H7 (cell line): ENCODE measurements around the gene HOMER2. TPM values are rescaled to one million over a fixed set of nuclear protein-coding genes. Genes with fewer than 3 reads are reported as not detected.
A peak's percentile ranks its signal among the peaks of the same experiment; 100 is the strongest.

Experiments used
- DNase-seq: peaks from one replicate; pipeline ENCODE4 v3.0.0; 2012
- H3K27me3 ChIP-seq: 2 replicates; pipeline ENCODE4 v1.6.0; 2011; ENCODE audit warnings: mild to moderate bottlenecking, low read length; ENCODE audit not compliant: control insufficient read depth, insufficient read depth
- H3K36me3 ChIP-seq: replicated peaks from 2 replicates; pipeline ENCODE4 v1.5.1; 2011; ENCODE audit warnings: low read length; ENCODE audit not compliant: control insufficient read depth, insufficient read depth
- H3K4me3 ChIP-seq: 2 replicates; pipeline ENCODE4 v1.5.1; 2011; ENCODE audit warnings: low read depth, mild to moderate bottlenecking, control low read depth, low read length, moderate library complexity; ENCODE audit not compliant: insufficient read depth
- total RNA-seq: library from RNA; depleted of rRNA; stranded (reverse); fragments of >200 nt; shearing (Covaris generic); gene quantifications from 2 replicates; pipeline ENCODE4 v1.2.3, GENCODE V29; 2014

HOMER2 gene
- total RNA-seq, 1 experiment from 2014 or later: 13.9 TPM

GRCh38 chr15:82972990-82973389 is 20.5 kb upstream of the HOMER2 start:
- H3K36me3 ChIP-seq: no peaks in the 10 kb centered on the region
- no peak overlapping the region for H3K4me3 ChIP-seq
- no peak for DNase-seq
- H3K27me3 ChIP-seq: no peaks in the 10 kb centered on the region

GRCh38 chr15:82971218-82971984 is 18.9 kb upstream of the HOMER2 start:
- no peak for DNase-seq
- H3K4me3 ChIP-seq: no peak overlapping the region
- no peaks in the 10 kb centered on the region for H3K27me3 ChIP-seq
- no peaks in the 10 kb centered on the region for H3K36me3 ChIP-seq

GRCh38 chr15:82970696-82971095 is 18.2 kb upstream of the HOMER2 start:
- no peak for DNase-seq

GRCh38 chr15:82970078-82970686 is 17.7 kb upstream of the HOMER2 start:
- no peaks in the 10 kb centered on the region for H3K27me3 ChIP-seq
- DNase-seq: no peak
- H3K4me3 ChIP-seq: no peak overlapping the region
- no peaks in the 10 kb centered on the region for H3K36me3 ChIP-seq

More at GRCh38 chr15:82970696-82971095, 18.2 kb upstream of the HOMER2 start:
- no peaks in the 10 kb centered on the region for H3K36me3 ChIP-seq
- no peak overlapping the region for H3K4me3 ChIP-seq
- no peaks in the 10 kb centered on the region for H3K27me3 ChIP-seq

GRCh38 chr15:82969353-82969752 is 16.8 kb upstream of the HOMER2 start:
- Histone ChIP-seq H3K36me3 (no peaks in the 10 kb centered on the region), H3K27me3 (no peaks in the 10 kb centered on the region), H3K4me3 (no peak overlapping the region)
- DNase-seq: no peak

- H3K27me3 ChIP-seq: no peaks in the 10 kb centered on the region
- no peak overlapping the region for H3K4me3 ChIP-seq
- H3K36me3 ChIP-seq: no peaks in the 10 kb centered on the region
- DNase-seq: no peak
These were observed 15.5 kb upstream of the HOMER2 start for GRCh38 chr15:82968066-82968465.

GRCh38 chr15:82966671-82967071 is 14.2 kb upstream of the HOMER2 start:
- Histone ChIP-seq H3K36me3 (no peaks in the 10 kb centered on the region), H3K4me3 (no peak overlapping the region), H3K27me3 (no peaks in the 10 kb centered on the region)
- no peak for DNase-seq

GRCh38 chr15:82964890-82965289 is 12.4 kb upstream of the HOMER2 start:
- Histone ChIP-seq H3K36me3 (no peaks in the 10 kb centered on the region), H3K27me3 (no peaks in the 10 kb centered on the region), H3K4me3 (no peak overlapping the region)
- no peak for DNase-seq

- H3K36me3 ChIP-seq: no peaks in the 10 kb centered on the region
- H3K4me3 ChIP-seq: no peak overlapping the region
- H3K27me3 ChIP-seq: no peaks in the 10 kb centered on the region
- DNase-seq: no peak
These were observed 11.2 kb upstream of the HOMER2 start for GRCh38 chr15:82963471-82964341.

GRCh38 chr15:82960766-82961165 is 8.2 kb upstream of the HOMER2 start:
- Histone ChIP-seq H3K36me3 (no peaks in the 10 kb centered on the region), H3K27me3 (no peaks in the 10 kb centered on the region), H3K4me3 (no peak overlapping the region)
- DNase-seq: no peak

- H3K4me3 ChIP-seq: no peak overlapping the region
- no peak for DNase-seq
These were observed 6.9 kb upstream of the HOMER2 start for GRCh38 chr15:82959423-82959822.

GRCh38 chr15:82958638-82959037 is 6.1 kb upstream of the HOMER2 start:
- Histone ChIP-seq H3K27me3 (no peaks in the 10 kb centered on the region; the same call in 1 of the 2 replicates), H3K4me3 (no peak overlapping the region), H3K36me3 (no peaks in the 10 kb centered on the region)
- DNase-seq: no peak

More at GRCh38 chr15:82959423-82959822, 6.9 kb upstream of the HOMER2 start:
- no peaks in the 10 kb centered on the region for H3K36me3 ChIP-seq
- H3K27me3 ChIP-seq: no peaks in the 10 kb centered on the region

- no peak for DNase-seq
- no peaks in the 10 kb centered on the region for H3K36me3 ChIP-seq
- peaks cover 26% of the 10 kb centered on the region for H3K27me3 ChIP-seq
- peak overlapping the region; percentile 52 for H3K4me3 ChIP-seq
These were observed 905 bp downstream of the HOMER2 start for GRCh38 chr15:82951472-82952157.

GRCh38 chr15:82950746-82951370 is 1.7 kb downstream of the HOMER2 start:
- no peak overlapping the region for H3K4me3 ChIP-seq
- H3K36me3 ChIP-seq: no peaks in the 10 kb centered on the region
- no peak for DNase-seq
- peaks cover 26% of the 10 kb centered on the region for H3K27me3 ChIP-seq
